GM19438 (cell line): ENCODE measurements around the gene GABRB3.

ENCODE experiments used
- ATAC-seq: cut with Tn5 transposase; IDR thresholded peaks from one replicate; pipeline ENCODE4 v1.9.1; 2021; ENCODE audit warnings: low read depth; ENCODE audit not compliant: unreplicated experiment

GABRB3 gene

GRCh38 chr15:26564361-26564760 lies 208.5 kb downstream of the GABRB3 start:
- ATAC-seq = no peak

GRCh38 chr15:26562336-26562735 lies 210.5 kb downstream of the GABRB3 start:
- no peak for ATAC-seq

- ATAC-seq = no peak
Measured at GRCh38 chr15:26561896-26562295, 211.0 kb downstream of the GABRB3 start.

- ATAC-seq = no peak
Measured at GRCh38 chr15:26561130-26561529, 211.7 kb downstream of the GABRB3 start.

GRCh38 chr15:26555898-26556297 lies 217.0 kb downstream of the GABRB3 start:
- ATAC-seq = no peak

GRCh38 chr15:26551473-26551872 lies 221.4 kb downstream of the GABRB3 start:
- no peak for ATAC-seq

GRCh38 chr15:26550880-26551279 lies 222.0 kb downstream of the GABRB3 start:
- ATAC-seq = no peak

GRCh38 chr15:26537663-26538062 lies 235.2 kb downstream of the GABRB3 start:
- no peak for ATAC-seq

GRCh38 chr15:26531489-26531888 lies 241.4 kb downstream of the GABRB3 start:
- no peak for ATAC-seq

GRCh38 chr15:26525096-26525495 lies 247.8 kb downstream of the GABRB3 start:
- no peak for ATAC-seq

GRCh38 chr15:26521691-26522198 lies 251.1 kb downstream of the GABRB3 start:
- ATAC-seq = no peak

- ATAC-seq = no peak
Measured at GRCh38 chr15:26521130-26521529, 251.7 kb downstream of the GABRB3 start.

- no peak for ATAC-seq
Measured at GRCh38 chr15:26518885-26519284, 254.0 kb downstream of the GABRB3 start.

GRCh38 chr15:26516102-26516980 lies 256.5 kb downstream of the GABRB3 start:
- no peak for ATAC-seq

GRCh38 chr15:26504009-26504408 lies 268.9 kb downstream of the GABRB3 start:
- ATAC-seq = no peak
